ENCODE measurements around the gene MLLT3. TPM values are rescaled to one million over a fixed set of nuclear protein-coding genes. Genes with fewer than 3 reads are reported as not detected.
"Not testable (repeated sequence)": the region's sequence is repeated elsewhere in the genome, so short reads cannot be mapped to it uniquely, and the experiment has no call there.

Gene MLLT3
- total RNA-seq, 4 donors from 2014 or later, result 15.1 to 30.5 (median 18.4) TPM

DNA sequence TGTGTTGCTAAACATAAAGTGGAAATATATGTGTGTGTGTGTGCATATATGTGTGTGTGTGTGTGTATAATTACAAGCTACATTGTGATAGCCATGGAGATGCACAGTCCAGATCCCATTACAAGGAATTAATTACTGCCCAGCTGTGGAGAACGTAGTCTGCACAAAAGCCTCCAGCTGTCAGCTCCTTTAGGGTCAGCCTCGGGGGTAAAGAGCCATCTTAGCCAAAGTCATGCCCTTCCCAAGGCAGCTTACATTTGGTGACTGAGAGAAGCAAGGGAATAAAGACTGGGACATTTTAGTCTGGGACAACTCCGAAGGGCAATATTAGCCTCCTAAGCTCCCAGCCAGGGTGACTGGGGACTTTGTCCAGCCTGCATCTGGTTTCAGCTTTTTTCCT is 39.9 kb upstream of the MLLT3 start:
- TF ChIP-seq, protein P1, sequence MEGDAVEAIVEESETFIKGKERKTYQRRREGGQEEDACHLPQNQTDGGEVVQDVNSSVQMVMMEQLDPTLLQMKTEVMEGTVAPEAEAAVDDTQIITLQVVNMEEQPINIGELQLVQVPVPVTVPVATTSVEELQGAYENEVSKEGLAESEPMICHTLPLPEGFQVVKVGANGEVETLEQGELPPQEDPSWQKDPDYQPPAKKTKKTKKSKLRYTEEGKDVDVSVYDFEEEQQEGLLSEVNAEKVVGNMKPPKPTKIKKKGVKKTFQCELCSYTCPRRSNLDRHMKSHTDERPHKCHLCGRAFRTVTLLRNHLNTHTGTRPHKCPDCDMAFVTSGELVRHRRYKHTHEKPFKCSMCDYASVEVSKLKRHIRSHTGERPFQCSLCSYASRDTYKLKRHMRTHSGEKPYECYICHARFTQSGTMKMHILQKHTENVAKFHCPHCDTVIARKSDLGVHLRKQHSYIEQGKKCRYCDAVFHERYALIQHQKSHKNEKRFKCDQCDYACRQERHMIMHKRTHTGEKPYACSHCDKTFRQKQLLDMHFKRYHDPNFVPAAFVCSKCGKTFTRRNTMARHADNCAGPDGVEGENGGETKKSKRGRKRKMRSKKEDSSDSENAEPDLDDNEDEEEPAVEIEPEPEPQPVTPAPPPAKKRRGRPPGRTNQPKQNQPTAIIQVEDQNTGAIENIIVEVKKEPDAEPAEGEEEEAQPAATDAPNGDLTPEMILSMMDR (IDR thresholded peaks at IDR 0.05), result no peak
- no peak for TF ChIP-seq POLR2A (IDR thresholded peaks at IDR 0.05)
- no peak overlapping the region for H3K4me3 ChIP-seq
- H3K9me3 ChIP-seq, result no peaks in the 10 kb centered on the region
- no peak overlapping the region for H3K27ac ChIP-seq
- H3K27me3 ChIP-seq, result no peaks in the 10 kb centered on the region
- no peaks in the 10 kb centered on the region for H3K36me3 ChIP-seq
- peaks cover 0 to 4% (median 0%) of the 10 kb centered on the region in 4 donors for H3K4me1 ChIP-seq
- no peak for DNase-seq

DNA sequence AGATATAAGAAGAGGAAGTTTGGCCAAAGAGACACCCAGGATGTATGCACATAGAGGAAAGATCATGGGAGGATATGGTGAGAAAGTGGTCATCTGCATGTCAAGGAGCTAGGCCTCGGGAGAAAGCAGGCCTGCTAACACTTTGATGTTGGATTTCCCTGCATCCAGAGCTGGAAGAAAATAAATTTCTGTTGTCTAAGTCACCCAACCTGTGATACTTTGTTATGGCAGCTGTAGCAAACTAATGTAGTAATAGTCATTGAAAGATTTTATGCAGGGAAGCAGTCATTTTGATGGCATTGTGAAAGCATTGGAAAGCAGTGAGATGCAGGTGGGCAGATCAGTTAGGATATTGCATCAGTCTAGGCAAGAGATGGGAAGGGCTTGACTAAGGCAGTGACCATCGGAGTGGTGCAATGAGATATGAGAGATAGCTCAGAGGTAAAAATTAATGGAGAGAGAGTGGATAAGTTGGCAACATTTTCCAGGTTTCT is 37.2 kb upstream of the MLLT3 start:
- Histone ChIP-seq H3K4me3 (no peak overlapping the region), H3K9me3 (no peaks in the 10 kb centered on the region), H3K27me3 (no peaks in the 10 kb centered on the region), H3K4me1 (peaks cover 0 to 4% (median 0%) of the 10 kb centered on the region in 4 donors), H3K27ac (no peak overlapping the region), H3K36me3 (no peaks in the 10 kb centered on the region)
- TF ChIP-seq POLR2A (IDR thresholded peaks at IDR 0.05), result no peak
- TF ChIP-seq, protein P1 (IDR thresholded peaks at IDR 0.05), result no peak
- no peak for DNase-seq

DNA sequence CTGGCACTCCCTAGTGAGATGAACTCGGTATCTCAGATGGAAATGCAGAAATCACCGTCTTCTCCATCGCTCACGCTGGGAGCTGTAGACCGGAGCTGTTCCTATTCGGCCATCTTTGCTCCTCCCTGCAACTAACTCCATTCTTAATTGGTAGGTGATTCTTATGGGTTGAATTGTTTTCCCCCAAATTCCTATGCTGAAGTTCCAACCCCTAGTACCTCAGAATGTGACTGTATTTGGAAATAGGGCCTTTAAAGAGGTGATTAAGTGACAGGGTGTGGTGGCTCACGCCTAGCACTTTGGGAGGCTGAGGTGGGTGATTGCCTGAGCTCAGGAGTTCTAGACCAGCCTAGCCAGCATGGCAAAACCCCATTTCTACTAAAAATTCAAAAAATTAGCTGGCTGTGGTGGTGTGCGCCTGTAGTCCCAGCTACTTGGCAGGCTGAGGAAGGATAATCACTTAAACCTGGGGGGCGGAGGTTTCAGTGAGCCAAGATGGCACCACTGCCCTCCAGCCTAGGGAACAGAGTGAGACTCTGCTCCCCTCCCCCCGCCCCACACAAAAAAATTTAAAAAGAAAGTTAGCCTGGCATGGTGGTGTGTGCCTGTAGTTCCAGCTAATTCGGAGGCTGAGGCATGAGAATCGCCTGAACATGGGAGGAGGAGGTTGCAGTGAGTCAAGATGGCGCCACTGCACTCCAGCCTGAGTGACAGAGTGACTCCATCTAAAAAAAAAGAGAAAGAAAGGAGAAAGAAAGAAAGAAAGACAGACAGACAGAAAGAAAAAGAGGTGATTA is 36.6 kb upstream of the MLLT3 start:
- no peak for DNase-seq
- TF ChIP-seq POLR2A (IDR thresholded peaks at IDR 0.05), result no peak
- TF ChIP-seq, protein P1 (IDR thresholded peaks at IDR 0.05), result no peak
- Histone ChIP-seq H3K4me3 (peak overlapping the region; percentile 39 to 61 (median 52)), H3K36me3 (no peaks in the 10 kb centered on the region), H3K4me1 (peaks cover 0 to 4% (median 0%) of the 10 kb centered on the region in 4 donors), H3K9me3 (no peaks in the 10 kb centered on the region), H3K27me3 (no peaks in the 10 kb centered on the region), H3K27ac (peak overlapping the region in 2 of 4 donors; percentile 10 to 49)

DNA sequence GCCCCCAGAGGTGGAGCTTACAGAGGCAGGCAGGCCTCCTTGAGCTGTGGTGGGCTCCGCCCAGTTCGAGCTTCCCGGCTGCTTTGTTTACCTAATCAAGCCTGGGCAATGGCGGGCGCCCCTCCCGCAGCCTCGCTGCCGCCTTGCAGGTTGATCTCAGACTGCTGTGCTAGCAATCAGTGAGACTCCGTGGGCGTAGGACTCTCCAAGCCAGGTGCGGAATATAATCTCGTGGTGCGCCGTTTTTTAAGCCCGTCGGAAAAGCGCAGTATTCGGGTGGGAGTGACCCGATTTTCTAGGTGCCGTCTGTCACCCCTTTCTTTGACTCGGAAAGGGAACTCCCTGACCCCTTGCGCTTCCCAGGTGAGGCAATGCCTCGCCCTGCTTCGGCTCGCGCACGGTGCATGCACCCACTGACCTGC is 36.0 kb upstream of the MLLT3 start:
- H3K27me3 ChIP-seq, H3K36me3 ChIP-seq, H3K4me1 ChIP-seq, H3K9me3 ChIP-seq: not testable (repeated sequence)
- TF ChIP-seq, protein P1 (IDR thresholded peaks at IDR 0.05), result peak in 2 of 6 experiments; percentile 3 to 5
- peak in 1 of 2 donors; percentile 22 for TF ChIP-seq POLR2A (IDR thresholded peaks at IDR 0.05)
- peak overlapping the region in 3 of 4 donors; percentile 10 to 52 (median 49) for H3K27ac ChIP-seq
- peak overlapping the region; percentile 39 to 61 (median 52) for H3K4me3 ChIP-seq
- peak in 1 of 3 donors; percentile 63 for DNase-seq

DNA sequence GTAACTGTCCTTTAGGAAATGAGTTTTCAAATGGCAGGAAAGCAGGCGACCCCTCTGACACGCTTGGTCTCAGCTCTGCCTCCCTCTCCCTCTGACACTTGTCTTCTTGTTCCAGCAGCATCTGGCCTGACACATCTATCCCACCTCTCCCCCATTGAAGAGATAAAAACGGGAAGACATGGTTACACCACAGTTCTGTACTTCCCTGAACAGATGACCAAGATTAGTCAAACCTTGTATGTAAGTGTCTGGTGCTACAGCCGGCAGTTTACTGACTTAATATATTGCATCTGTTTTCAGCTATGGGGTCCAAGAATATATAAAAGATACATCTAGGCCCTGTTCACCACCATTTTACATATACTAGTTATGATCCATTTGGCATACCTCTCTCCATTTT is 29.6 kb upstream of the MLLT3 start:
- no peak for DNase-seq
- Histone ChIP-seq H3K4me3 (no peak overlapping the region), H3K27me3 (no peaks in the 10 kb centered on the region), H3K27ac (no peak overlapping the region), H3K9me3 (no peaks in the 10 kb centered on the region), H3K4me1 (no peaks in the 10 kb centered on the region), H3K36me3 (no peaks in the 10 kb centered on the region)
- TF ChIP-seq POLR2A (IDR thresholded peaks at IDR 0.05), result no peak
- TF ChIP-seq, protein P1 (IDR thresholded peaks at IDR 0.05), result no peak

Measured in Peyer's patch (tissue), 4 donors.